ENCODE results near the gene OSBP2.
A peak's percentile ranks its signal among the peaks of the same experiment; 100 is the strongest.

The OSBP2 gene

DNA sequence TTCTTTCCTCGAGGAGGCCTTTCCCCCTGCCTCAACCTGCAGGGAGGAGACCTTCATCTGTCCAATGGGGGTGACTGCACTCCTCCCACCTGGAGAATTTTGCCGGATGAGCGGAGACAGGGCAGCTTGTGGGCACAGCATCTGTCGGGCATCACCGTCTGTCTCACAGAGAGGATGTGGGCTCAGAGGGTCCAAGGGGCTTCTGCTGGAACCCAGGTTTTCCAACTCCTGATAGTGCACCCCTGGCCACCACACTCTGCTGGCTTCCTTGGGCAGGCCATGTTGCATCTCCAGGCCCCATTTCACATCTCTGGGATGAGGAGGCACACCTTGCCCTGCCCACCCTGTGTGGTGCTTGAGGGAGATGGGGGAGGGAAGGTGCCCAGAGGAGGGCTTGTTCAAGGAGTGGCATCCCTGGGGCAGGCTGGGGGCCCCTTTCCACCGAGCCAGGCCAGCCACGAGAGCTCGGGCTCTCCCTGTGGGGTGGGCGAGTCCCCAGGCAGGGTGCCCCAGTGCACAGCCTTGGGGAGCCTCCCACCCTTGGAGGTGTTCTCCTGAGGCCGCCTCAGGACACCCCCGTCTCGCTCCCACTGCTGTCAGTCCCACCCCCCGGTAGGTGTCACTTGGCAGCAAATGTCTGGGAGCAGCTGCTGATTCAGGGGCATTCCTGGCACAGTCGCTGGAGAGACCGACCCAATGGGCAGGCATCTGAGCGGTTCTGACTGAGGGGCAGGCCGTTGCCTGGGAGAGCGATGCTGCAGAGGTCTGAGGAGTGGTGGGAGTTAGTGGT lies 189.7 kb downstream of the OSBP2 start:
- DNase-seq = no peak

DNA sequence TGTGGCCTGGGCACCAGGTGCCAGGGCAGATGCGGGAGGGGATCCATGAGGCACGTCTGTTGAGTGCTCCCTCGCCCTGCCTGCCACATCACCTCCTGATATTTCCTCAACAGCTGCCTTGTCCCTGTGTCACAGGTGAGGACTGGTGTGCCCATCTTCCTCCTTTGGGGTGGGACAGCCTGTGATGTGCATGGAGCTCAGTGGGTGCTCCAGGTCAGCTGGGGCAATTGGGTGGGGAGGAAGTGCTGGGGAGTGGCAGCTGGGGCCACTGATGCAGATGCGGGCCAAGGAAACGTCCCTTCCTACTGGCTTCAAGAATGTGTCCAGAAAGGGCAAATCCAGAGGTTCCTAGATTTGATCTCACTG lies 190.3 kb downstream of the OSBP2 start:
- no peak for DNase-seq

GRCh38 chr22:30885591-30885990 lies 190.9 kb downstream of the OSBP2 start:
- DNase-seq = no peak

- no peak for DNase-seq
Measured at GRCh38 chr22:30887453-30887852, 192.8 kb downstream of the OSBP2 start.

DNA sequence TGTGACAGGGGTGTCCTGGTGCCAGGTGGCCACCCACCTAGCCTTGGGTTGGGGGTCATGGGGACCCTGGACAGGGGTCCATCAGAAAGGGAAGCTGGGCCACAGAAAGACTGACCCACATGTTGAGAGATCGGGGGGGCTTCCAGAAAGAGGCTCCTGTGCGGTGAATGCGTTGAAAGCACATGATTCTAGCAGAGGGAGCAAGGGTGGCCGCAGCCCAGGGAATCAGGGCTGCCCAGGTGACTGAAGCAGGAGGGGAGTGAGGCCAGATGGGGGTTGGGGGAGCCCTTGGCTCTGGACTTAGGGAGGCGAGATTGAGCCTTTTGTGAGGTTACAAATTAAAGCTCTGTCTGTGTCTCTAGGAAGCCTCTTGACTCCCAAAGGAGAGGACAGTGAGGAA lies 193.2 kb downstream of the OSBP2 start:
- DNase-seq = no peak

DNA sequence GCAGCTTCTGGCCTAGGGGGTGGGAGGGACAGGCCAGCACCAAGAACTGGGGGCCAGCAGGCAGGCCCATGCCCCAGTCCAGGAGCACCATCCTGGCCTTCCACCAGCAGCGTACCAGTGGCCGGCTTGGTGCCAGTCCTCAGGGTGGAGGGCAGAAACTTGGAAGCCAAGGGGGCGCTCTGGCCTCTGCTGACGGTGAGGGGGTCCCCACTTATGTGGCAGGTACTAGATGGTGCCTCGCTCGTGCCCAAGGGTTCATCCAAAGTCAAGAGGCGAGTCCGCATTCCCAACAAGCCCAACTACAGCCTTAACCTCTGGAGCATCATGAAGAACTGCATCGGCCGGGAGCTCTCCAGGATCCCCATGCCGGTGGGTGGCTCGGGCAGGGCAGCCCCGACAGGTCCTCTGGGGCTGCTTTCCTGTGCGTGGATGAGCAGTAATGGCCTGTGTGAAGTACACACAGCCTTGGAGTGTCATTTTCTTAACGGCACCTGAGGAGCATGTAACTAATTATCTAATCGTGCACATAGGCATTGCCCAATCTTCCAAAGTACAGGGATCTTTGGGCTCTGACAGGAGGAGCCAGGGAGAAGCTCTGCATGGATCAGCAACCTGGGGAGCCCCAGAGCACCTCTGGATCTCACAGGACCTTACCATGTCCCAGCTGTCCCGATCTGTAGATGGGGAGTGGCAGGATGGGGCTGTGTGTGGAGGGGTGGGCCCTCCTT lies 194.8 kb downstream of the OSBP2 start:
- DNase-seq = no peak

DNA sequence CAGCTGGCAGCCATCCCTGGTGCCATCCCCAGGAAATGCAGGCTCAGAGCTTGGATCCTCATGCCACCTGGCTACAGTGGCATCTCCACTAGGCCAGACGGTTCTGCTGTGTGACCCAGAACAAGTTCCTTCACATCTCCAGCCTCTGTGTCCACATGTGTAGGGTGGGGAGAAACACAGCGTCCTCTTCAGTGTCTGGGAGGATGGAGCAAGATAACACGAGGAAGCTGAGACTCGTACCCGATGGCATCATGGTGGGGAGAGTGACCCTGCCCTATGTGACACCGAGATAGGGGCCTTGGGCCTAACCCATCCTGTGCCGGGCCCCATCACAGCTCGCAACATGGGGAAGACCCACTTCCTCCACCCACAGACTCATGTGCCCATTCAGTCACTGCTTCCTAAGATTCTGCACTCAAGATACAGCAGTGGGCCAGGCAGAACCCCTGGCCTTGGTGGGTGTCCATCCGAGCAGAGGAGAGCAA lies 195.4 kb downstream of the OSBP2 start:
- DNase-seq = no peak

- DNase-seq = peak; percentile 36 to 59
Measured at GRCh38 chr22:30890686-30891442, 196.2 kb downstream of the OSBP2 start.

- DNase-seq = no peak
Measured at GRCh38 chr22:30891443-30891755, 196.7 kb downstream of the OSBP2 start.

DNA sequence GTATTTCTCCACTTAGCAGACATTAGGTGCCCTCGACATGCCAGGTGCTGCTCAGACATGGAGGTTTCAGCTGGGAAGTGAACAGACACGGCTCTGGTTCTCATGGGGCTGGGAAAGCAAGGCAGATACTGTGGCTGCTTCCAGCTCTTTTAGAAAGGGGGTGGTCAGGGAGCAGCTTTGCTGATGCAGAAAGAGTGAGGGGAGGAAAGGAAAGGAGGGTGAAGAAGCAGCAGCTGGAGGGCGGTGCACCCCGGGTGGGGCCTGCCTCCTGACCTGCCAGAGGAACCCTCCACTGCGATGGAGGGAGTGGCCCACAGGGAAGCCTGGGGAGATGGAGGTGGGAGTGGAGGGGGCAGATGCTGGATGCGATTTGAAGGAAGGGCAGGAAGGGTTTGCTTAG lies 197.1 kb downstream of the OSBP2 start:
- DNase-seq = no peak

DNA sequence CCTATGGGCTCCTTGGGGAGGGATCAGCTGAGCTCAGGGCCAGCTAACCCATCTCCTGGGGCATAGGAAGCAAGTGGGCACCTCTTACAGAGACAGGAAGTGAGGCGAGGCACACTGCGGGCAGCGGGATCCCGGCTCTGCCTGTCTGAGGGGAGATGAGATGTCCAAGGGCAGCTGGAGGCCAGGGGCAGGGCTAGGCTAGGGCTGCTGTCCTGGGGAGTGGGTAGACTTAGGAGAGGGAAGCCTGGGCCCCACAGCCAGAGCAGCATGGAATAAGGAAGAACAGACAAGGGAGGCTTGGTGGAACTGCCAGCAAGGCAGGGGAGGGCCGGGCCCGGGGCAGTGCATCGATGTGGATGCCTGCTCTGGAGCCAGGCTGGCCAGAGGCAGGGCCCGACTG lies 197.6 kb downstream of the OSBP2 start:
- no peak for DNase-seq

- DNase-seq = no peak
Measured at GRCh38 chr22:30892731-30893221, 198.1 kb downstream of the OSBP2 start.

GRCh38 chr22:30893434-30894370 lies 199.0 kb downstream of the OSBP2 start:
- peak; percentile 12 to 17 for DNase-seq

DNA sequence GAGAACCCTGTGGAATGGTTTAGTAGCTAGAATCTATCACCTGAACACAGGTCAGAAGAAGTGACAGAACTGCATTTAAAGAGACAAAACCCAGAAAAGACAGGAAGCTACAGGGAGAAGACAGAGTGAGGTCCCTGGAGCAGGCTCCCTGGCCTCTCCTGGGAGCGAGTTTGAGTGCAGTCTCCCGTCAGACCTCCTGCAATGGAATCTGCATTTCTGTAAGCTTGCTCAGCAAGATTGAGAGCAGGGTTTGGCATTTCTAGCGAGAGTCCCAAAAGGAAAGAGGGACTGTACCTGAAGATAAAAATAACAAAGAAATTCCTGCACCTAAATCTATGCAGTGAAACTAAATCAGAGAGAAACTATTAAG lies 199.7 kb downstream of the OSBP2 start:
- peak in 1 of 2 donors; percentile 4 for DNase-seq

- DNase-seq = no peak
Measured at GRCh38 chr22:30902496-30903357, 208.1 kb downstream of the OSBP2 start.

DNA sequence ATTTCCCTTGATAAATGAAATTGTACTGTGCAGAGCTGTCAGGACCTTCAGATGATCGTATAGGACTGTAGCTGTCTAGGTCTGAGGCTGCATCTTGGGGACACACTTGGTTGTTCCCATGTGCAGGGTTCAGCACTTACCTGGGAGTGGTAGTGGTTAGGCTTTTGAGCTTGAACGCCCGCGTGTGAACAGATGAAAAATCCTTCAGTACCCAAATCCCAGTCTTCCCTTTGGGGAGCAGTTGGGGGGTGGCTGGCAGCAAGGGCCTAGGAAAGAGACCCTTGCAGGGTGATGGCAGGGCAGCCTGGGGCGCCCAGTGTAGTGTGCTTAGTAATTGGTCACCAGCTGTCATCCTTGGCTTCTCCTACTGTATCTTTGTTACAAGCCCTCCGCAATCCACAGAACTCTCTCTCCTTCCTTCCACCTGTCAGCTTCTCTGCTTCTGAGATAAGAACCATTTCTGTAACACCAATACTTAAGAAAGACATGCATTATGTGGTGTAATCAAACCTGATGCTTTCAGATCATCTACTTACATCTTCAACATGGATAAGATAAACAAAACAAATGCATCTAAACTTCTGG lies 209.3 kb downstream of the OSBP2 start:
- DNase-seq = no peak

DNA sequence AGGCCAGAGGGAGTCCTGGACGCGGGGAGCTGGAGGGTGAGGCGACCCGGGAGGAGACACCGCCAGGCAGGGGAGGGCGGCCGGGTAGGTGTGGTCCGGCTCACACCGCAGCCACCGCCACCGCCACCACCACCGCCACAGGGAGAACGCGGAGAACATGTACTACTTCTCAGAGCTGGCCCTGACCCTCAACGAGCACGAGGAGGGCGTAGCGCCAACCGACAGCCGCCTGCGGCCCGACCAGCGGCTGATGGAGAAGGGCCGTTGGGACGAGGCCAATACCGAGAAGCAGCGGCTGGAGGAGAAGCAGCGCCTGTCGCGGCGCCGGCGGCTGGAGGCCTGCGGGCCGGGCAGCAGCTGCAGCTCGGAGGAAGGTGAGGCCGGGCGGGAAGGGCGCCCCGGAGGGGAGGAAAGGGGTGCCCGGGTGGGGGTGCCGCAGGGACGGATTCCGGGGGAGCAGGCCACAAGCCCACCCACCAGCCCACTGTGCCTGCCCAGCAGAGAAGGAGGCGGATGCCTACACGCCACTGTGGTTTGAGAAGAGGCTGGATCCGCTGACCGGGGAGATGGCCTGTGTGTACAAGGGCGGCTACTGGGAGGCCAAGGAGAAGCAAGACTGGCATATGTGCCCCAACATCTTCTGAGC lies 211.1 kb downstream of the OSBP2 start:
- DNase-seq = no peak

DNA sequence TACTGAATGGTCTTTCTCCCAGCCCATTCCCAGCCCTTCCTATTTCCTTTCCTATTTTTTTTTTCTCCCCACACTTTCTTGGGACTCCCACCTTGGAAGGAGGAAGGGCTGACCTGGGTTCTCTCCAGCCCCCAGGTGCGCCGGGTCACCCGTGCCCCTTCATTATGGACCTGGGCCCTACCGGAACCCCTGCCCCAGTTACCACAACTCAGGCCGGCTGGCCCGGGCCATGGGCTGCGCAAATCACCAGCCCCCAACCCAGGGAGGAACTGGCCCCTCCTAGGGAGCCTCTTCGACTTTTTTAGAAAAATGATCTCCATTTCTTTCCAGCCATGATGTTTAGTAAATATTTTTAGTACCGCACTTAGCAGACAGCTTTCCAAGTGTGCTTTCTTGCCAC lies 211.7 kb downstream of the OSBP2 start:
- DNase-seq = no peak

DNA sequence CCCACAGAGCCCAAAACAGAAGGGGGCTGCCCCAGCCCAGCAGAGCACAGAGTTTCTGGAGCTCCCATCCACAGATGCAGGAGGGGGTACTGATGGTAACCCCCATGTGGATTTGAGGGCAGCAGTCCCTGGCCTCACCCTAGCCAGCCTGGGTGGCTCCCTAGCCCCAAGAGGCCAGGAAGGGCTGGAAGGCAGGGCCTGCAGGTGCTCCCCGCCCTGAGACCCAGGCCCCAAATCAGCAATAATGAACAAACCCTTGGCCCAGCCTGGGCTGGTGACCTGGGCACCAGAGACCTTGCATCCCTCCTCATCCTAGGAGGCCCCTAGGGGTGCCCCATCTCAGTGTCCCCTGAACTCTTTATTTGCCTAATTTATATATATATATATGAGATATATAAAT lies 212.3 kb downstream of the OSBP2 start:
- DNase-seq = no peak

GRCh38 chr22:30908051-30908461 lies 213.4 kb downstream of the OSBP2 start:
- DNase-seq = no peak

DNA sequence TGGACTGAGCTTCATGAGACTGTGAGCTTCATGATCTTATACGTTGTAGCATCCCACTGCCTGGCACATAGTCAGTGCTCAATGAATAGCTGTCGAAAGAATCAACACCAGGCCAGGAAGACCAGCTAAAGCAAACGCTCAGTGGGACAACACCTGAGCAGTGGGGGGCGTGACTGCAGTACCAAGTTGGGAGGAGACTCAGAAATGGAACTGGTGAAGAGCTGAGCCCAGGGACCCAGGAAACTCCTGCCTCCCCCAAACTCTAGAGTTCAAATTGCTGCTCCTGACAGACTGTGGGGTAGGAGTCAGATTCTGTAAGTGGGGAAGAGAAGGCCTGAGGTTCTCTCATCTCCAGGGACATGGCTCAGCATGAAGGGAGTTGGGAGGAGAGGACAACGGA lies 214.6 kb downstream of the OSBP2 start:
- DNase-seq = no peak
